GM12864 (cell line): Measurements from ENCODE around the gene INTS12.

Experiments used
- DNase-seq: peaks from one replicate; pipeline ENCODE4 v3.0.0-alpha.2; 2011; ENCODE audit warnings: low read depth
- H3K4me3 ChIP-seq: 2 replicates; pipeline ENCODE4 v1.5.1; 2011; ENCODE audit warnings: mild to moderate bottlenecking, low read depth, low read length, control low read depth
- CTCF ChIP-seq: IDR thresholded peaks from 2 replicates; pipeline ENCODE4 v1.5.1; 2011; ENCODE audit warnings: low read depth, mild to moderate bottlenecking, moderate library complexity, low read length, control low read depth, inconsistent platforms; ENCODE audit errors: missing control alignments

Gene INTS12

DNA sequence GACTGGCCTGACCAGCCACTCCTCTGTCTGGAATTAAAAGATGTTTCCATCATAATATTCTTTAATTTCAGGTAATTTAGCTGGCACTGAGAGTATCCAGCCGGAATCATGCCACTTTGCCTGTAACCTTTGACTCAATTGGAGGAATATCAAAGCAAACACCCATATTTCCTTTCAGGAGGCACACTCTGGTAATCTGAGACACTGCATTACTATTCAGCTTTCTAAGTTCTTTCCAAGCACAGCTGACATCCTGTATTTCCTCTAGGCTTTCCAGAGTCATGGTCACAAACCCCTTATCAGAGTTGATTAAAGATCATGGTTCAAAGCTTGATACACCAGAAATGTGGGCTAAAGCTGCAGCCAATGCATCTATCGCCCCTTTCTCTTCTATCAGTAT lies 29.3 kb downstream of the INTS12 start:
- DNase-seq = no peak
- H3K4me3 ChIP-seq = no peak overlapping the region
- TF ChIP-seq CTCF = no peak

GRCh38 chr4:105677709-105678108 lies 30.8 kb downstream of the INTS12 start:
- TF ChIP-seq CTCF = no peak
- DNase-seq = no peak

DNA sequence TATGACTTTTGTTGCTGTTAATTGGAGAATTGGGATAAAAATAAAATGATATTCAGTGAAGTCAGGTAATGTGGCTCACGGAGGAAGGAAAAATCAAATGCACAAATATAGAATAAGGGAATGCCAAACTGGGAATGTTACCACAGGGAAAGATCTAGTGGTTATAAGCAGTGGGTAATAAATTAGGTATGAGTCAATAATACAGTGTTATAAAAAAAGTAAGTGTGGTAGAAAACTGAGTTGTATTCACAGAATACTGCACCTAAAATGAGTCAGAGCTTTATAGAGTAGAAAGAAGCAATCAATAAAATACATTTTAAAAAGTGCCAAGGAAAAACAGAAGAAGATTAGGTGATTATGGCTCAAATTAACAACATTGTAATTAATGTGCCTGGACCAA lies 34.5 kb downstream of the INTS12 start:
- no peak for DNase-seq
- TF ChIP-seq CTCF = no peak
- H3K4me3 ChIP-seq = no peak overlapping the region

More at GRCh38 chr4:105677709-105678108, 30.8 kb downstream of the INTS12 start:
- no peak overlapping the region for H3K4me3 ChIP-seq

GRCh38 chr4:105671301-105671700 lies 37.2 kb downstream of the INTS12 start:
- DNase-seq = no peak
- no peak overlapping the region for H3K4me3 ChIP-seq
- no peak for TF ChIP-seq CTCF

GRCh38 chr4:105670684-105671083 lies 37.8 kb downstream of the INTS12 start:
- no peak overlapping the region for H3K4me3 ChIP-seq
- TF ChIP-seq CTCF = no peak
- no peak for DNase-seq

DNA sequence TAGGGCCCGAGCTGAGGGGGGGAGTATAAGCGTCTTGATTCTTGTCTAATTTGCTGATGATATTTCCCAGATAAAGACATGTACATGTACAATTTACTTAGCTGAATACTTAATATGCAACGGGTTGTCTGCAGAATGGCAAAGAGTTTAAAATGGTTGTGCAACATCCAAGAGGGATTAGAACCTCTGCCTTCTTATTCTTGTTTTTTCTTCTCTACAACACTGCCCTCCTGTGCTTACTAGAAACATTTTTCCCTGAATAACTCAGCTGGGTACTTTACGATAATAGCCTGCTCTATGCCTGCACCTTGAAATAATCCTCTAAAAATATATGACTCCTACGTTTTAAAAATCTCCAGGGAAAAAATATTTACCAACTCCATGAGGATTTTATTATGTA lies 41.8 kb downstream of the INTS12 start:
- peak; percentile 12 for TF ChIP-seq CTCF
- H3K4me3 ChIP-seq = no peak overlapping the region
- no peak for DNase-seq

- DNase-seq = no peak
- TF ChIP-seq CTCF = no peak
- no peak overlapping the region for H3K4me3 ChIP-seq
Observed at GRCh38 chr4:105662935-105663675, 45.4 kb downstream of the INTS12 start.
